Activated CD4-positive, alpha-beta T cell treated with anti-CD3 and anti-CD28 coated beads, Interleukin-2, amount 10 ng/mL, durations not matched to agents 24 days and 14 days (primary cell): ENCODE measurements around the gene ARFGAP3. TPM values are rescaled to one million over a fixed set of nuclear protein-coding genes. Genes with fewer than 3 reads are reported as not detected.

Source experiments
- DNase-seq: peaks from one replicate; pipeline ENCODE4 v3.0.0; 2022
- H3K27ac Mint-ChIP-seq: one replicate; pipeline ENCODE4 v1.8.0; 2022; ENCODE audit warnings: mild to moderate bottlenecking, mixed read lengths
- H3K27me3 Mint-ChIP-seq: one replicate; pipeline ENCODE4 v1.8.0; 2022; ENCODE audit warnings: mixed read lengths
- H3K36me3 Mint-ChIP-seq: one replicate; pipeline ENCODE4 v1.8.0; 2022; ENCODE audit warnings: low read depth, mild to moderate bottlenecking, mixed read lengths
- H3K4me1 Mint-ChIP-seq: one replicate; pipeline ENCODE4 v1.8.0; 2021; ENCODE audit warnings: mixed read lengths
- H3K4me3 Mint-ChIP-seq: one replicate; pipeline ENCODE4 v1.8.0; 2022; ENCODE audit warnings: mild to moderate bottlenecking, moderate library complexity, mixed read lengths
- H3K9me3 Mint-ChIP-seq: one replicate; pipeline ENCODE4 v1.8.0; 2021; ENCODE audit warnings: mixed read lengths
- intact Hi-C: fragments of 100-400 bp; cut with micrococcal nuclease; formaldehyde crosslinking; loops from one replicate; pipeline ENCODE4 v1.15.1; 2023
- total RNA-seq: library from RNA; stranded (reverse); gene quantifications from 2 replicates; pipeline ENCODE4 v1.2.3, GENCODE V29; 2022

The ARFGAP3 gene
- total RNA-seq, 1 donor from 2014 or later = 34.8 TPM

- no peak overlapping the region for H3K4me3 Mint-ChIP-seq
- H3K9me3 Mint-ChIP-seq = no peaks in the 10 kb centered on the region
- peaks cover 9% of the 10 kb centered on the region for H3K36me3 Mint-ChIP-seq
- no peak overlapping the region for H3K27ac Mint-ChIP-seq
- intact Hi-C loops = loop anchor here (10.0 kb wide), 1 partner anchor 73 kb away; no protein-coding TSS in a partner anchor
- H3K27me3 Mint-ChIP-seq = no peaks in the 10 kb centered on the region
- H3K4me1 Mint-ChIP-seq = peaks cover 49% of the 10 kb centered on the region
- DNase-seq = no peak
Measured at GRCh38 chr22:42891696-42892095, 34.6 kb upstream of the ARFGAP3 start.

GRCh38 chr22:42891008-42891407 is 33.9 kb upstream of the ARFGAP3 start:
- Mint-ChIP-seq H3K36me3 (peaks cover 9% of the 10 kb centered on the region), H3K27ac (no peak overlapping the region), H3K27me3 (no peaks in the 10 kb centered on the region), H3K4me3 (no peak overlapping the region), H3K9me3 (no peaks in the 10 kb centered on the region), H3K4me1 (peaks cover 43% of the 10 kb centered on the region)
- no peak for DNase-seq
- intact Hi-C loops = loop anchor here (10.0 kb wide), 1 partner anchor 74 kb away; no protein-coding TSS in a partner anchor

DNA sequence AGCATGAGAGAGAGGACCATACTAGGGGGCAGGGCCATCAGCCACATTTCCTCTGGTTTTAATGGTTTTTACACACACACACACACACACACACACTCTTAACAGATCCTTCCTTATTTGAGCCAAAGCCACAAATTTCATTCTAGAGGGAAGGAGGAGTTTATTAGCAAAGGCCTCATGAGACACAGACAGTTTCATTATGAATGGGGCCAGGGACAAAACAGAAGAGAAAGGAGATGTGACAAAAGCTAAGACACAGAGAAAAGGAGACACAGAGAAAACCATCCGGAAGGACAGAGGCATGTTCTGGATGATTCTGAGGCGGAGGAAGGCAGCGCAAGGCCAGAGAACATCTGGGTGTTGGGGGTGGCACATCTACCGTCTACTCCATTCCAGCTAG is 32.2 kb upstream of the ARFGAP3 start:
- Mint-ChIP-seq H3K27me3 (no peaks in the 10 kb centered on the region), H3K4me1 (peaks cover 27% of the 10 kb centered on the region), H3K36me3 (peaks cover 9% of the 10 kb centered on the region), H3K4me3 (peak overlapping the region; percentile 46), H3K9me3 (no peaks in the 10 kb centered on the region), H3K27ac (peak overlapping the region; percentile 77)
- no peak for DNase-seq
- intact Hi-C loops = no loop called here

DNA sequence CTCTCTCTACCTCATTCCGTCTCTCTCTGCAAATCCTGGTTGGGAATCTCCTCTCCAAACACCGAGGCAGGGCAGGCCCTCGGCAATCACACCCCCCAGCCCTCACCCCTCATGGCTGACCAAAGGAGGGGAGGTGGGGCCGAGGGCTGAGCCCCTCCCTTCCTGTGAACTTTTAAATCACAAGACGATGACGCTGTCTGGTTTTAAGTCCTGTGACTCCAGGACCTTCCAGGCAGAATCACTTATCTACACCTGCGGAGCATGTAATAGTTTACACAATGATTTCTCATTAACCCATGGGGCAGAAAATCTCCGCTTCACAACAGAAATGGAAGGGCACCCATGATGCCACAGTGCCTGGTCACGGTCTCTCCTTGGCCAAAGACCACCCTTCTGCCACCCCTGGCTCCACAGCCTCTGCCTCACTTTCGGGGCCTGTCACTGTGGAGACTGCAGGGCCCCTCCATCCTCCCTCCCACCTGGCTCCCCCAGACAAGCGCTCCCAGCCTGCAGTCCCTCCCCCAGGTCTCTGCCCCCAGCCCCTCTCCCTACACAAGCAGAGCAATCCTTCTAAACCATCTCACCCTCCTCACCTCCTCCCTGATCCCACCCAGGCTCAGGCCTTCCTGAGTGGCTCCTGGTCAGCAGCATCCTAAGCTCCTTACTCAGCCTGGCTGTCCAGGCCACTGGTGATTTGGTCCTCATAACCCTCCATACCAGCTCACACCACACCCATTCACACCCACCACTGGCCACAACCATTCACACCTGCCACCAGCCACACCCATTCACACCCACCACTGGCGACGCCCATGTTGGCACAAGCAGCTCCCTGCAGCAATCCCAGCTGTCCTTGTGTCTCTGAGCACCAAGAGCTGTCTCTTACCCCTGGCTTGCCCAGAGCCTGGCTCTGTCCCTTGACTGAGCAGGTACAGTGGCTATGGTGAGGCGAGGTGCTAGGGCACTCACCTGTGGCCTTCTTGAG is 30.7 kb upstream of the ARFGAP3 start:
- peaks cover 21% of the 10 kb centered on the region for H3K4me1 Mint-ChIP-seq
- no peaks in the 10 kb centered on the region for H3K27me3 Mint-ChIP-seq
- peak overlapping the region; percentile 4 for H3K27ac Mint-ChIP-seq
- peaks cover 10% of the 10 kb centered on the region for H3K36me3 Mint-ChIP-seq
- no peaks in the 10 kb centered on the region for H3K9me3 Mint-ChIP-seq
- intact Hi-C loops = no loop called here
- no peak overlapping the region for H3K4me3 Mint-ChIP-seq
- no peak for DNase-seq

GRCh38 chr22:42887120-42887519 is 30.0 kb upstream of the ARFGAP3 start:
- no peaks in the 10 kb centered on the region for H3K27me3 Mint-ChIP-seq
- peaks cover 12% of the 10 kb centered on the region for H3K36me3 Mint-ChIP-seq
- intact Hi-C loops = no loop called here
- no peak overlapping the region for H3K4me3 Mint-ChIP-seq
- no peak overlapping the region for H3K27ac Mint-ChIP-seq
- peaks cover 21% of the 10 kb centered on the region for H3K4me1 Mint-ChIP-seq
- no peaks in the 10 kb centered on the region for H3K9me3 Mint-ChIP-seq
- no peak for DNase-seq

DNA sequence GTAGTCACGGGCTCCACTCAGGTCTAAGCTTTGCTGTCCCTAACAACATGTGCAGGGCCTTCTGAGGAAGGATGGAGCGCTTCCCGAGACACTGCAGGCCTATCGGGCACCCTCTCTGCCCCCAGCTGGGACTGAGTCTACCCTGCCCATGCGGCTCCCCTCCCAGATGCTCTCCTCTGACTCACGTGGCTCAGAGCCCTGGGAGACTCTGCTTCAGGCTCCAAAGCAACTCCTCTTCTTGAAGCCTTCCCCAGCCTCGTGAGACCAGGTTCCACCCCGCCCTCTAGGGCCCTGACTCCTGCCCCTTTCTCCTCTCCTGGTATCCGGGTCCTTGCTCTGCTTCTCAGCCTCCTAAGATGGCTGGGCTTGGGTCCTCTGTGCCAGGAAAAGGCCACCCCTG is 28.4 kb upstream of the ARFGAP3 start:
- H3K27me3 Mint-ChIP-seq = no peaks in the 10 kb centered on the region
- peaks cover 10% of the 10 kb centered on the region for H3K36me3 Mint-ChIP-seq
- H3K4me3 Mint-ChIP-seq = no peak overlapping the region
- H3K27ac Mint-ChIP-seq = no peak overlapping the region
- no peak for DNase-seq
- peaks cover 19% of the 10 kb centered on the region for H3K4me1 Mint-ChIP-seq
- intact Hi-C loops = no loop called here
- no peaks in the 10 kb centered on the region for H3K9me3 Mint-ChIP-seq

DNA sequence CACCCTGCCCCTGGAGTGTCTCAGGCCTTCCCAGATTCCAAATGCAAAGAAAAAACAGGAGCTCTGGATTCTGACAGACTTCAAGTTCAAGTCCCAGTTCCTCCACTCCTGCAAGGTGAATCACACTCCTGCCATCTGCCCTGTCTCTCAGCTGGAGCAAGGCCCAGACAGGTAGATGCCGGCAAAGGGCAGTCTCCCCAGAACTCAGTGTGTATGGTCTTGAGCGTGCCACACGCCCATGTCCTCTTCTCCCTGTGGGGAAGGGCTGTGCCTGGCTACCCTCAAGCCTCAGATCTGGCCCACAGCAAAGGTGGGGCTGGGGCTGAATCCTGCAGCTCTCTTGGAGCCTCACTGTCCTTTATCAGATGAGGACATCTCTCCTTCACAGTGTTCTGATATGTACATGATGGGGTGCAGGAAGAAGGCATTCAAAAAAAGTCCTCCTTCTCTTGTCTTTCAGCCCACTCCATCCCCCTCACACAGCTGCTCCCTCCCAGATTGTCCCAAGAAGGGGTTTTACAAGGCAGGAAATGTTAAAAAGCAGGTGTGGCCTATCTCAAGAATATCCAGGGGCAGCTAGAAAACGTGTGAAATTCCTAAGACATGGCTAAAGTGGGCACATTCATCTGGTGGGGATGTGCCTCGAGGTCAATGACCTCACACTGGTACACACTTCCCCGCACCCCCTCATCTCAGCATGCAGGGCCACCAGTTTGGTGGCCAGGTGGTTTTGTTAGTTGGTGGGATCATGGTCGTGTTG is 27.7 kb upstream of the ARFGAP3 start:
- Mint-ChIP-seq H3K9me3 (no peaks in the 10 kb centered on the region), H3K4me3 (no peak overlapping the region), H3K27me3 (no peaks in the 10 kb centered on the region), H3K4me1 (peaks cover 19% of the 10 kb centered on the region), H3K36me3 (peaks cover 11% of the 10 kb centered on the region), H3K27ac (no peak overlapping the region)
- intact Hi-C loops = no loop called here
- DNase-seq = no peak

DNA sequence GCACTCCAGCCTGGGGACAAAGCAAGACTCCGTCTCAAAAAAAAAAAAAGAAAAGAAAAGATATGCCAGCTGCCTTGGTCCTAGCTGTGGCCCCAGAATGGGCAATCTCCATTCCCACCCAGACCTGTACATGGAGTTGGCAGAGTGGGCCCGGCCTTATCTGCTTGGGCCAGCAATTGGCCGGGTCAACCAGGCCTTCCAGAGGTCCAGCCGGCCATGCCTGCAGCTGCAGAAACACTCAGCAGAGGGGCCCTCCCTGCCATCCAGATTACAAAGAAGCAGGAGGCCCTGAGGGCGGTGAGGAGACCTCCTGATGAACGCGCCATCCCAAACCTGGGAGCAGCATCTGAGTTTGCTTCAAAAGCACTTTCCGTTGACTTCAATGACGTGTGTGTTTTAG is 26.9 kb upstream of the ARFGAP3 start:
- intact Hi-C loops = no loop called here
- no peak for DNase-seq
- H3K4me3 Mint-ChIP-seq = no peak overlapping the region
- peaks cover 8% of the 10 kb centered on the region for H3K36me3 Mint-ChIP-seq
- H3K4me1 Mint-ChIP-seq = peaks cover 13% of the 10 kb centered on the region
- H3K27me3 Mint-ChIP-seq = no peaks in the 10 kb centered on the region
- H3K27ac Mint-ChIP-seq = no peak overlapping the region
- no peaks in the 10 kb centered on the region for H3K9me3 Mint-ChIP-seq

DNA sequence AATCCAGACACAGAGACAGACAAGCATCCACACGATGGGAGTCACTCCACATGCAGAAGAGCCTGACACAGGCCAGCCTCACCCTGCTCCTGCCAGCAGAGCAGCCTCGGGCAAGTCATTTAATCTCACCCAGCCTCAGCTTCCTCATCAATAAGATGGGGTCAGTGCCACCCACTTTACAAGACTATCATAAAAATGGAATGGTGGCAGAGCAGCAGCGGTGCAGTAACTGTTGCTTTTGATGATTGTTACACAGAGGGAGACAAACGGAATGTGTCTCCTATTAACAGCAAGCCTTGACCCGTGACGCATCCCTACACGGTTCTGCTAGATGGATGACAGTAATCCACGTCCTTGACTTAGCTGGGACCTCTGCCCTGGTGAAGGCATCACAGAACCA is 26.0 kb upstream of the ARFGAP3 start:
- H3K27me3 Mint-ChIP-seq = no peaks in the 10 kb centered on the region
- H3K36me3 Mint-ChIP-seq = peaks cover 4% of the 10 kb centered on the region
- no peaks in the 10 kb centered on the region for H3K9me3 Mint-ChIP-seq
- no peak overlapping the region for H3K4me3 Mint-ChIP-seq
- peaks cover 4% of the 10 kb centered on the region for H3K4me1 Mint-ChIP-seq
- no peak overlapping the region for H3K27ac Mint-ChIP-seq
- intact Hi-C loops = no loop called here
- DNase-seq = no peak

DNA sequence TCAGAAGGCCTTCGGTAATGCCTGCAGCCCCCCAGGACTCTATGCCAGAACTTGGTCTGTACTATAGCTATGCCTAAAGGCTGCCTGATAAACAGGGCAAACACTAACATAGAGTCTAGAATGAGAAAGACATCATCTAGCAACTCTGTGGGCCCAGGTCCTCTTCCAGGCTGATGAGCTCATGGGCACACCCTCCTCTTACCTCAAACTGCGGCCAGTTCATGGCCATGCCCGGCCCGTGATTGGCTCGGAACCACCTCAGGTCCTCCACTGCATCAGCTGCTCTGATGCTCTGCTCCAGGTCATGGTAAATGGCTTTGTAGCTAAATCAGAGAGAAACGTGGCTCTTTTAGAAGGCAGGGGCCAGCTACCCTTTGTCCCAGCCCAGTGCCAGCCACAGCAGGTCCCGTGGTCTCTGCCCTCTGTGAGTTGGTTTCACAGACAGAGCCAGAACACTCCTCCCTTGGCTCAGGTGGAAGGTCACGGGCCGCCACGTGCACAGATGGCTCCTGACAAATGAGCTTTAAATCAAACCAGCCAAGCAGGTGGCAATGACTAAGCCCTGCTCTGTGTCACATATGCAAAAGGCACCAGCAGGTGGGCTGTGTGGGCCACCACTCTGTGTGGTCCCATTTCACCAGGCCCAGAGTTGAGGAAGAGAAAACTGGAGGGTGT is 25.0 kb upstream of the ARFGAP3 start:
- Mint-ChIP-seq H3K36me3 (peaks cover 4% of the 10 kb centered on the region), H3K4me1 (no peaks in the 10 kb centered on the region), H3K9me3 (no peaks in the 10 kb centered on the region), H3K27me3 (no peaks in the 10 kb centered on the region), H3K27ac (no peak overlapping the region), H3K4me3 (no peak overlapping the region)
- intact Hi-C loops = no loop called here
- no peak for DNase-seq

DNA sequence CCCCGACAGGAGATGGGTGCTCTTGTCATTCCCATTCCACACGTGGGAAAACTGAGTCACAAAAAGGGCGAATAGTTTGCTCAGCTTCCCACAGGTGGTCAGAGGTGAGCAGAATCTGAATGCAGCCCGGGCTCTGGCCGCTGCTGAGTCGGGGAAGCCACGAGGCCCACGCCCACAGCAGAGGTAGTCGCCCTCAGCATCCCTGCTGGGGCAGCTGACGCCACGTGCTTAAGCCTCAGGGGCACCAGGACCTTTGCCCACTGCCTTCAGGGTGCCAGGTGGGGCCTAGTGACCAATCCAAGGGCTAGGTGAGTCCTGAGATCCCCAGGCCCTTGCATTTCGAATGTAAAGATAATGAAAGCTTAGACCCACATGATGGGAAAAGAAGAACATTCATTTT is 24.2 kb upstream of the ARFGAP3 start:
- no peaks in the 10 kb centered on the region for H3K4me1 Mint-ChIP-seq
- intact Hi-C loops = no loop called here
- no peak overlapping the region for H3K4me3 Mint-ChIP-seq
- peaks cover 4% of the 10 kb centered on the region for H3K36me3 Mint-ChIP-seq
- H3K27ac Mint-ChIP-seq = no peak overlapping the region
- no peaks in the 10 kb centered on the region for H3K9me3 Mint-ChIP-seq
- DNase-seq = no peak
- H3K27me3 Mint-ChIP-seq = no peaks in the 10 kb centered on the region

DNA sequence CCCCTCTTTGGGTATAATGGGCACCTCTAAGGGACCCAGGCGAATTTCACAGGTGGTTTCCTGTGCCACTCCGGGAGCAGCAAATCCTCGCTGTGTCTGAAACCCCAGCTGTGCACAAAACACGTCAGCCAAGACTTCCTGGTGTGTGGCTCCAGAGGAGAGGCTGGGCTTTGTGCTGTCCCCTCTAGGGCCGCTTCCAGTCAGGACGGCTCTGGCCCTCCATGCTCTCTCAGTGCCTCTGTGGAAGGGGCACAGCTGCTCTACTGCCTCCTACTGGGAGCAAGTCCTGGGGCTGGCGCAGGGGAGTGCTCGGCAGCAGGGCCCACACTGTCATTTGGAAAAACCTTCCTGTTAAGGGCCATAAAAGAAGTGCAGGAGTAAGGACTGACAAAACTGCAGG is 23.7 kb upstream of the ARFGAP3 start:
- Mint-ChIP-seq H3K36me3 (peaks cover 6% of the 10 kb centered on the region), H3K4me1 (no peaks in the 10 kb centered on the region), H3K4me3 (no peak overlapping the region), H3K27ac (no peak overlapping the region), H3K27me3 (no peaks in the 10 kb centered on the region), H3K9me3 (no peaks in the 10 kb centered on the region)
- intact Hi-C loops = no loop called here
- no peak for DNase-seq

- Mint-ChIP-seq H3K27ac (no peak overlapping the region), H3K9me3 (no peaks in the 10 kb centered on the region), H3K4me1 (no peaks in the 10 kb centered on the region), H3K4me3 (no peak overlapping the region), H3K27me3 (no peaks in the 10 kb centered on the region), H3K36me3 (peaks cover 10% of the 10 kb centered on the region)
- DNase-seq = no peak
- intact Hi-C loops = no loop called here
Measured at GRCh38 chr22:42879371-42880021, 22.4 kb upstream of the ARFGAP3 start.
